ENCODE results near the gene NID1. TPM values are rescaled to one million over a fixed set of nuclear protein-coding genes. Genes with fewer than 3 reads are reported as not detected.
"Not testable (repeated sequence)": the region's sequence is repeated elsewhere in the genome, so short reads cannot be mapped to it uniquely, and the experiment has no call there.

The NID1 gene
- total and polyA plus RNA-seq, 7 donors = 12.0 to 31.8 (median 22.2) TPM

DNA sequence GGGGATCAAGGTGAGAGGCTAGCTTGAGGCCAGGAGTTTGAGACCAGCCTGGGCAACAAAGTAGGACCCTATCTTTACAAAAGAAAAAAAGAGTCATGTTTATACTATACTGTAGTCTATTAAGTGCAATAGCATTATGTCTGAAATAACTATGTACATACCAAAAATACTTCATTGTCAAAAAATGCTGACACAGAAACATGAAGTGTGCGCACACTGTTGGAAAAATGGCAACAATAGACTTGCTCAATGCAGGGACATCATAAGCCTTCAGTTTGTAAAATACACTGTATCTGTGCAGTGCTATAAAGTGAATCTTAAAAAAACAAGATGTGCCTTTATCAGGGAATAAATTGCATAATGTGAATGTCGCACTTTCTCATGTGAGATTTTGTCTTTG lies 14.1 kb upstream of the NID1 start:
- Histone ChIP-seq H3K27me3 (ENCODE audit: insufficient read depth in 3 of 3, low read length in 2 of 3) (no peaks in the 10 kb centered on the region), H3K27ac (no peak overlapping the region), H3K36me3 (ENCODE audit: insufficient read depth in 1 of 2, low read depth in 1 of 2) (no peaks in the 10 kb centered on the region), H3K4me1 (no peaks in the 10 kb centered on the region), H3K4me3 (no peak overlapping the region), H3K9me3 (no peaks in the 10 kb centered on the region)
- ATAC-seq (no peak), DNase-seq (no peak)
- WGBS, 3 donors = 86 to 89% (median 89%) methylated on average over 2 of the region's 2 CpGs
- TF ChIP-seq, protein P1, sequence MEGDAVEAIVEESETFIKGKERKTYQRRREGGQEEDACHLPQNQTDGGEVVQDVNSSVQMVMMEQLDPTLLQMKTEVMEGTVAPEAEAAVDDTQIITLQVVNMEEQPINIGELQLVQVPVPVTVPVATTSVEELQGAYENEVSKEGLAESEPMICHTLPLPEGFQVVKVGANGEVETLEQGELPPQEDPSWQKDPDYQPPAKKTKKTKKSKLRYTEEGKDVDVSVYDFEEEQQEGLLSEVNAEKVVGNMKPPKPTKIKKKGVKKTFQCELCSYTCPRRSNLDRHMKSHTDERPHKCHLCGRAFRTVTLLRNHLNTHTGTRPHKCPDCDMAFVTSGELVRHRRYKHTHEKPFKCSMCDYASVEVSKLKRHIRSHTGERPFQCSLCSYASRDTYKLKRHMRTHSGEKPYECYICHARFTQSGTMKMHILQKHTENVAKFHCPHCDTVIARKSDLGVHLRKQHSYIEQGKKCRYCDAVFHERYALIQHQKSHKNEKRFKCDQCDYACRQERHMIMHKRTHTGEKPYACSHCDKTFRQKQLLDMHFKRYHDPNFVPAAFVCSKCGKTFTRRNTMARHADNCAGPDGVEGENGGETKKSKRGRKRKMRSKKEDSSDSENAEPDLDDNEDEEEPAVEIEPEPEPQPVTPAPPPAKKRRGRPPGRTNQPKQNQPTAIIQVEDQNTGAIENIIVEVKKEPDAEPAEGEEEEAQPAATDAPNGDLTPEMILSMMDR (IDR thresholded peaks at IDR 0.05) = no peak
- intact Hi-C loops (cut with DNase I) = no loop called here

DNA sequence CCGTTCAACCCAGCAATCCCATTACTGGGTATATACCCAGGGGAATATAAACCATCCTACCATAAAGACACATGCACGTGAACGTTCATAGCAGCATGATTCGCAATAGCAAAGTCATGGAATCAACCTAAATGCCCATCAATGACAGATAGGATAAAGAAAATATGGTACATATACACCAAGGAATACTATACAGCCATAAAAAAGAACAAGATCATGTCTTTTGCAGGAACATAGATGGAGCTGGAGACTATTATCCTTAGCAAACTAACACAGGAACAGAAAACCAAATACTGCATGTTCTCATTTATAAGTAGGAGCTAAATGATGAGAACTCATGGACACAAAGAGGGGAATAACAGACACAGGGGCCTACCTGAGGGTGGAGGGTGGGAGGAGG lies 13.2 kb upstream of the NID1 start:
- ATAC-seq; H3K4me1 ChIP-seq; H3K4me3 ChIP-seq; H3K36me3 ChIP-seq (ENCODE audit: insufficient read depth in 1 of 2, low read depth in 1 of 2); H3K27ac ChIP-seq; H3K9me3 ChIP-seq; intact Hi-C loops (cut with DNase I); DNase-seq; H3K27me3 ChIP-seq (ENCODE audit: insufficient read depth in 3 of 3, low read length in 2 of 3): not testable (repeated sequence)
- WGBS, 3 donors = 90 to 98% (median 94%) methylated on average over 4 of the region's 4 CpGs

DNA sequence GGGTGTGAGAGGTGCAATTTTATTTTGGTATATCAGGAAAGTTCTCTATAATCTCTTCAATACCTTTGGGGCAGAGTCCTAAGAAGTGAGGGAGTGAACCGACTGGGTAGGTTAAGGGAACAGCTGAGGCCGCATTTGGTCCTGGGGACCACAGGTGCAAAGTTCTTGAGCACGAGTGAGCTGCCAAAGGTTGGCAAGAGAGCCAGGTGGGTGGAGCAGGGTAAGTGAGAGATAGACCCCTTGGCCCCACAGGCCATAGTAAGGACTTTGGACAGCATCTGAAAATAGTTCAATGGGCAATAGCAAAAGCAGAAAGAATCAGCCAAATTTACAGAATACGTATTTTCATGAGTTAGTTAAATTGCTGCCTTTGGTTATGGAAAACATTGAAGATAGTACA lies 11.0 kb upstream of the NID1 start:
- WGBS, 3 donors = 51 to 56% (median 55%) methylated on average over 4 of the region's 4 CpGs
- Histone ChIP-seq H3K9me3 (peaks cover 13% of the 10 kb centered on the region), H3K36me3 (ENCODE audit: insufficient read depth in 1 of 2, low read depth in 1 of 2) (no peaks in the 10 kb centered on the region), H3K27me3 (ENCODE audit: insufficient read depth in 3 of 3, low read length in 2 of 3) (no peaks in the 10 kb centered on the region), H3K4me3 (no peak overlapping the region), H3K27ac (no peak overlapping the region), H3K4me1 (no peaks in the 10 kb centered on the region)
- ATAC-seq (no peak), DNase-seq (no peak)
- TF ChIP-seq, protein P1 (IDR thresholded peaks at IDR 0.05) = no peak
- intact Hi-C loops (cut with DNase I) = no loop called here

DNA sequence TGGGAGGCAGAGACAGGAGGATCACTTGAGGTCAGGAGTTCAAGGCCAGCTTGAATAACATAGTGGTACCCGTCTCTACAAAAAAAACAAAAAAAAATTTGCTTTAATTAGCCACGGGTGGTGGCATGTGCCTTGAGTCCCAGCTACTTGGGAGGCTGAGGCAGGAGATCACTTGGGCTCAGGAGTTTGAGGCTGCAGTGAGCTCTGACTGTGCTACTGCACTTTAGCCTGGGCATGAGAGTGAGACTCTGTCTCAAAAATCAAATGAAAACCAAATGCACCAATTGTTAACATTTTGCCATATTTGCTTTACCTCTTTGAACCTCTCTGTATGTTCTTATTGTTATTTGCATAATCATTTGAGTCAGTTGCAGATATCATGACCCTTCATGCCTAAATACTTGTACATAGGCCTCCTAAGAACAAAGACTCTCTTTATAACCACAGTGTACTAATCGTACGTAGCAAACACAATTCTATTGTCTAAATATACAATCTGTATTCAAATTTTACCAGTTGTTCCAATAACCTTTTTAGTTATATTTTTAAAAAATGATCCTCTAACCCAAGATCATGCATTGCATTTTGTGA lies 8.5 kb upstream of the NID1 start:
- Histone ChIP-seq H3K36me3 (ENCODE audit: insufficient read depth in 1 of 2, low read depth in 1 of 2) (no peaks in the 10 kb centered on the region), H3K4me3 (no peak overlapping the region), H3K27me3 (ENCODE audit: insufficient read depth in 3 of 3, low read length in 2 of 3) (no peaks in the 10 kb centered on the region), H3K4me1 (no peaks in the 10 kb centered on the region), H3K9me3 (peaks cover 23% of the 10 kb centered on the region), H3K27ac (no peak overlapping the region)
- intact Hi-C loops (cut with DNase I) = no loop called here
- DNase-seq (no peak), ATAC-seq (no peak)
- WGBS, 3 donors = 82 to 90% (median 82%) methylated on average over 4 of the region's 4 CpGs
- TF ChIP-seq, protein P1 (IDR thresholded peaks at IDR 0.05) = no peak

DNA sequence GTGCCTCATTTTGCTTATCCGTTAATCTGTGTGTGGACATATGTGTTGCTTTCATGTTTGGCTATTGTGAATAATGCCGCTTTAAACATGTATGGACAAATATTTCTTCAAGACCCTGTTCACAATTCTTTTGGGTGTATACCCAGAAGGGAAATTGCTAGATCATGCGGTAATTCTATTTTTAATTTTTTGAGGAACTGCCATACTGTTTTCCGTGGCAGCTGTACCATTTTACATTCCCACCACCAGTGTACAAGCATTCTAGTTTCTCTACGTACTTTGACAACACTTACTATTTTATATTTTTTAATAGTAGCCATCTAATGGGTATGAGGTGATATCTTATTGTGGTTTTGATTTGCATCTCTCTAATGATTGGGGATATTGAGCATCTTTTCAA lies 7.1 kb upstream of the NID1 start:
- TF ChIP-seq, protein P1 (IDR thresholded peaks at IDR 0.05) = no peak
- Histone ChIP-seq H3K36me3 (ENCODE audit: insufficient read depth in 1 of 2, low read depth in 1 of 2) (no peaks in the 10 kb centered on the region), H3K27ac (no peak overlapping the region), H3K27me3 (ENCODE audit: insufficient read depth in 3 of 3, low read length in 2 of 3) (peaks cover 0 to 1% (median 0%) of the 10 kb centered on the region in 3 donors), H3K4me1 (no peaks in the 10 kb centered on the region), H3K4me3 (no peak overlapping the region), H3K9me3 (peaks cover 23% of the 10 kb centered on the region)
- intact Hi-C loops (cut with DNase I) = no loop called here
- WGBS, 3 donors = 77 to 92% (median 89%) methylated on average over 5 of the region's 5 CpGs
- ATAC-seq (no peak), DNase-seq (no peak)

Measured in psoas muscle (tissue), 8 donors.